HUES64 (cell line): ENCODE results near the gene SPTBN4.
"Not testable (repeated sequence)": the region's sequence is repeated elsewhere in the genome, so short reads cannot be mapped to it uniquely, and the experiment has no call there.

Source experiments
- H3K27ac ChIP-seq: 2 replicates; pipeline ENCODE4 v1.7.0; 2013; ENCODE audit warnings: low read depth, low read length, inconsistent platforms
- H3K27me3 ChIP-seq: 2 replicates; pipeline ENCODE4 v1.6.1; 2013; ENCODE audit warnings: mild to moderate bottlenecking, low read length; ENCODE audit not compliant: insufficient read depth
- H3K36me3 ChIP-seq: 2 replicates; pipeline ENCODE4 v1.6.1; 2013; ENCODE audit warnings: mild to moderate bottlenecking, low read length; ENCODE audit not compliant: insufficient read depth
- H3K4me1 ChIP-seq: 2 replicates; pipeline ENCODE4 v1.6.1; 2013; ENCODE audit warnings: mild to moderate bottlenecking, low read length, moderate library complexity; ENCODE audit not compliant: insufficient read depth
- H3K4me3 ChIP-seq: 2 replicates; pipeline ENCODE4 v1.5.1; 2013; ENCODE audit warnings: mild to moderate bottlenecking, low read length, moderate library complexity
- H3K9ac ChIP-seq: 2 replicates; pipeline ENCODE4 v1.6.1; 2013; ENCODE audit warnings: mild to moderate bottlenecking, low read depth, low read length
- H3K9me3 ChIP-seq: 2 replicates; pipeline ENCODE4 v1.6.1; 2013; ENCODE audit warnings: low read depth, low read length; ENCODE audit not compliant: insufficient read depth
- WGBS: fragments of 150-250, 120-280 bp; methylation state at CpG from one replicate; pipeline ENCODE4 v1.1.7; 2013; ENCODE audit warnings: missing lambda C conversion rate; 5-methylcytosine and 5-hydroxymethylcytosine counted together

SPTBN4 gene

DNA sequence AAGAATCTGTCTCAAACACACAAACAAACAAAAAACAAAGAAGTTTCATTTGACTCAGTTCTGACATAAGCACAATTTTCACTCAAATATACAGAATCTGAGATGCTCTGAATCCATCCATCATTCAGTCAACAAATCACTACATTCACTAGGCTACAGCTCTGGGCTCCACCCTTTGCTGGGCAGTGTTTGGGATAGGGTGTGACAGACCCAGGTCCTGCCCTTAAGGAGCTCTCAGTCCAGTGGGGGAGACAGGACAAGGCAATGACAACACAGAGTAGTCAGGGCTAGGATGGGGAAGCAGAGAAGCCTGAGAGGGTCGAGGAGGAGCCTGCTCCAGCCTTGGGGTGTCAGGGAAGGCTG lies 45.3 kb downstream of the SPTBN4 start:
- H3K4me1 ChIP-seq = no peaks in the 10 kb centered on the region
- peak overlapping the region; percentile 37; the same call in 1 of the 2 replicates for H3K4me3 ChIP-seq
- H3K27ac ChIP-seq = no peak overlapping the region
- H3K27me3 ChIP-seq = peaks cover 78% of the 10 kb centered on the region
- H3K36me3 ChIP-seq = no peaks in the 10 kb centered on the region
- peaks cover 6% of the 10 kb centered on the region; the same call in 1 of the 2 replicates for H3K9me3 ChIP-seq
- 33% methylated on average over 1 of the region's 1 CpG for WGBS
- no peak overlapping the region for H3K9ac ChIP-seq

DNA sequence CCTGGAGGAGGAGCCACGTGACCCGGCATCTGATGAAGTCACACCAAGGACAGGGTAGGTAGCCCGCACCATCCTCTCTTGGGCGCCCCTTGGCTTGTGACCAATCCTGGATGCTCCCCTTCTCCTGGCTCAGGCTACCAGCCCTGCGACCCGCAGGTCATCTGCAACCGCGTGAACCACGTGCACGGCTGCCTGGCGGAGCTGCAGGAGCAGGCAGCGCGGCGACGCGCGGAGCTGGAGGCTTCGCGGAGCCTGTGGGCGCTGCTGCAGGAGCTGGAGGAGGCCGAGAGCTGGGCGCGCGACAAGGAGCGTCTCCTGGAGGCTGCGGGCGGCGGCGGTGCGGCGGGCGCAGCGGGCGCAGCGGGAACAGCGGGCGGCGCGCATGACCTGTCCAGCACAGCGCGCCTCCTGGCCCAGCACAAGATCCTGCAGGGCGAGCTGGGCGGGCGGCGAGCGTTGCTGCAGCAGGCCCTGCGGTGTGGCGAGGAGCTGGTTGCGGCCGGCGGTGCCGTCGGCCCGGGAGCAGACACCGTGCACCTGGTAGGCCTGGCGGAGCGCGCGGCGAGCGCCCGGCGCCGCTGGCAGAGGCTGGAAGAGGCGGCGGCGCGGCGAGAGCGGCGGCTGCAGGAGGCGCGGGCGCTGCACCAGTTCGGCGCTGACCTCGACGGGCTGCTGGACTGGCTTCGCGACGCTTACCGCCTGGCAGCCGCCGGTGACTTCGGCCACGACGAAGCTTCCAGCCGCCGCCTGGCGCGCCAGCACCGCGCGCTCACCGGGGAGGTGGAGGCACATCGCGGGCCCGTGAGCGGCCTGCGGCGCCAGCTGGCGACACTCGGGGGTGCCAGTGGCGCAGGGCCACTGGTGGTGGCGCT lies 45.9 kb downstream of the SPTBN4 start:
- H3K4me1 ChIP-seq = no peaks in the 10 kb centered on the region
- no peak overlapping the region for H3K9ac ChIP-seq
- peaks cover 84% of the 10 kb centered on the region for H3K27me3 ChIP-seq
- H3K27ac ChIP-seq = no peak overlapping the region
- no peaks in the 10 kb centered on the region for H3K36me3 ChIP-seq
- 9% methylated on average over 105 of the region's 105 CpGs for WGBS
- H3K9me3 ChIP-seq = peaks cover 6% of the 10 kb centered on the region; the same call in 1 of the 2 replicates
- H3K4me3 ChIP-seq = peak overlapping the region; percentile 37

DNA sequence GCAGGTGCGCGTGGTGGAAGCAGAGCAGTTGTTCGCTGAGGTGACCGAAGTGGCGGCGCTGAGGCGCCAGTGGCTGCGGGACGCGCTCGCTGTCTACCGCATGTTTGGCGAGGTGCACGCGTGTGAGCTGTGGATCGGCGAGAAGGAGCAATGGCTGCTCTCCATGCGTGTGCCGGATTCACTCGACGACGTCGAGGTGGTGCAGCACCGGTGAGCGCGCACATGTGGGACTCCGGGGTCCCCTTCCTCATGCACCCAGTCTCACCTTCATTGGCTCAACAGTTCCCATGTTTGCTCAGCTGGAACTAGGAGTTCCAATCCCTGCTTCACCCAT lies 46.5 kb downstream of the SPTBN4 start:
- no peak overlapping the region for H3K9ac ChIP-seq
- H3K9me3 ChIP-seq = peaks cover 6% of the 10 kb centered on the region; the same call in 1 of the 2 replicates
- no peaks in the 10 kb centered on the region for H3K4me1 ChIP-seq
- H3K36me3 ChIP-seq = no peaks in the 10 kb centered on the region
- WGBS = 88% methylated on average over 27 of the region's 27 CpGs
- H3K4me3 ChIP-seq = peak overlapping the region; percentile 37; the same call in 1 of the 2 replicates
- peaks cover 85% of the 10 kb centered on the region for H3K27me3 ChIP-seq
- no peak overlapping the region for H3K27ac ChIP-seq

DNA sequence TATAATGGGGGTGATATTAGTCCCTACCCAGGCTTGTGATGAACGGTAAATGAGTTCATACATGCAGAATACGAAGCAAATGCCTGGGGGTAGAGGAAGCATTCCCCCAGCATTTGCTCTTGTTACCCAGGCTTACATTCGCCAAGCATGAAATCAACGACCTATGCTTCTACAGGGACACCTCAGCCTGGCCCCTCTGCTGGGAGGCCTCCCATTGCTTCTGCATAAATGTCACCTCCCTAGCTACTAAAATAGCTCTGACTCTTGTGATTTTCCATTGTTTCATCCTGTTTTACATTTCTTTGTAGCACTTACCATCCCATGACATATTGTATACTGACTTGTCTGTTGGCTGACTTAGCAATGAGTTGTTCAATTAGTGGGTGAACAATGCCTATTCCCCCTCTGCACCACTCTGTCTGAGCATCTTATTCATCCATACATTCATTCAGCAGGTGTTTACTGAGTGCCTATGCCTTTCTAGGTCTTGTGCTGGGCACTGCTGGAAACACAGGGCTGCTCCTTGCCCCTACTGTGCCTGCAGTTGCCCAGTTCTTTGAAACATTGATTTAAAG lies 47.0 kb downstream of the SPTBN4 start:
- no peak overlapping the region for H3K27ac ChIP-seq
- H3K4me1 ChIP-seq = no peaks in the 10 kb centered on the region
- H3K9ac ChIP-seq = no peak overlapping the region
- 69% methylated on average over 4 of the region's 4 CpGs for WGBS
- H3K36me3 ChIP-seq = no peaks in the 10 kb centered on the region
- H3K4me3 ChIP-seq = no peak overlapping the region
- peaks cover 6% of the 10 kb centered on the region; the same call in 1 of the 2 replicates for H3K9me3 ChIP-seq
- peaks cover 90% of the 10 kb centered on the region for H3K27me3 ChIP-seq

DNA sequence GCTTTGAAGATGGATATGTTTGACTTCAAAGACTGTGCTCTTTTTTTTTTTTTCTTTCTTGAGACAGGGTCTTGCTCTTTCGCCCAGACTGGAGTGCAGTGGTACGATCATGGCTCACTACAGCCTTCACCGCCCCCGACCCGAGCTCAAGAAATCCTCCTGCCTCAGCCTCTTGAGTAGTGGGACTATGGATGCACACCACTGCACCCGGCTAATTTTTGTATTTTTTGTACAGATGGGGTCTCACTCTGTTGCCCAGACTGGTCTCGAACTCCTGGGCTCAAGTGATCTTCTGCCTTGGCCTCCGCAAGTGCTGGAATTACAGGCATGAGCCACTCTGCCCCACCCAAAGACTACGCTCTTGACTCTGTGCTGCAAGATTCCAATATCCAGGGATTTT lies 50.4 kb downstream of the SPTBN4 start:
- H3K9ac ChIP-seq = no peak overlapping the region
- WGBS = 93% methylated on average over 9 of the region's 9 CpGs
- no peaks in the 10 kb centered on the region for H3K4me1 ChIP-seq
- no peaks in the 10 kb centered on the region for H3K36me3 ChIP-seq
- H3K27me3 ChIP-seq = peaks cover 91% of the 10 kb centered on the region
- no peak overlapping the region for H3K4me3 ChIP-seq
- no peak overlapping the region for H3K27ac ChIP-seq
- H3K9me3 ChIP-seq = peaks cover 6% of the 10 kb centered on the region; the same call in 1 of the 2 replicates

DNA sequence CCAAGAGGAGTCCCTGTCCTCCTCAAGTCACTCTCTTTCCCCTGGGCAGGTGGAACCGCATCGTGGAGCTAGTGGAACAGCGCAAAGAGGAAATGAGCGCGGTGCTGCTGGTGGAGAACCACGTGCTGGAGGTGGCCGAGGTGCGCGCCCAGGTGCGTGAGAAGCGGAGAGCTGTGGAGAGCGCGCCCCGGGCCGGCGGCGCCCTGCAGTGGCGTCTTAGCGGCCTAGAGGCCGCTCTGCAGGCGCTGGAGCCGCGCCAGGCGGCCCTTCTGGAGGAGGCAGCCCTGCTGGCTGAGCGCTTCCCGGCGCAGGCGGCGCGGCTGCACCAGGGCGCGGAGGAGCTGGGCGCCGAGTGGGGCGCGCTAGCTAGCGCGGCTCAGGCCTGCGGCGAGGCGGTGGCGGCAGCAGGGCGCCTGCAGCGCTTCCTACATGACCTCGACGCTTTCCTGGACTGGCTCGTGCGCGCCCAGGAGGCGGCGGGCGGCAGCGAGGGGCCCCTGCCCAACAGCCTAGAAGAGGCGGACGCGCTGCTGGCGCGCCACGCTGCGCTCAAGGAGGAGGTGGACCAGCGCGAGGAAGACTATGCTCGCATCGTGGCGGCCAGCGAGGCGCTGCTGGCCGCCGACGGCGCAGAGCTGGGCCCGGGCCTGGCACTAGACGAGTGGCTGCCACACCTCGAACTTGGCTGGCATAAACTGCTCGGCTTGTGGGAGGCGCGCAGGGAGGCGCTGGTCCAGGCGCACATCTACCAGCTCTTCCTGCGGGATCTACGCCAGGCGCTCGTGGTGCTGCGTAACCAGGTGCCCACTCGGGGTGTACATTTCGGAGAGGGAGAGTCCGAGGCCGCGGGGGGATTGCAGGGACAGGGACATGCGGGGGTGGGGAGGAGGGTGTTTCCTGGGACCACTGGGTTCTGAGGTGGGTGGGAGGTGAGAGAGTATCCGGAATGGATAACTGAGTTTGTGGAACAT lies 52.8 kb downstream of the SPTBN4 start:
- peak overlapping the region; percentile 42 for H3K4me3 ChIP-seq
- 20% methylated on average over 91 of the region's 91 CpGs for WGBS

DNA sequence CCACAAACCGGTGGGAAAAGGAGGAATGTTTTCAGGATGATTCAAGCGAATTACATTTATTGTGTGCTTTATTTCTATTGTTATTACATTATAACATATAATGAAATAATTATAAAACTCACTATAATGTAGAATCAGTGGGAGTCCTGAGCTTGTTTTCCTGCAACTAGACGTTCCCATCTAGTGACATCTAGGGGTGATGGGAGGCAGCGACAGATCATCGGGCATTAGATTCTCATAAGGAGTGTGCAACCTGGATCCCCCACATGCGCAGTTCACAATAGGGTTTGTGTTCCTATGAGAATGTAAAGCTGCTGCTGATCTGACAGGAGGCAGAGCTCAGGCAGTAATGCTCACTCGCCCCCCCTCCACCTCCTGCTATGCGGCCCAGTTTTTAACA lies 54.5 kb downstream of the SPTBN4 start:
- WGBS = 87% methylated on average over 7 of the region's 8 CpGs
- no peak overlapping the region for H3K9ac ChIP-seq
- H3K4me3 ChIP-seq = no peak overlapping the region
- peaks cover 53% of the 10 kb centered on the region for H3K27me3 ChIP-seq
- H3K9me3 ChIP-seq = no peaks in the 10 kb centered on the region
- no peaks in the 10 kb centered on the region for H3K4me1 ChIP-seq
- H3K27ac ChIP-seq = no peak overlapping the region
- no peaks in the 10 kb centered on the region for H3K36me3 ChIP-seq

More for the DNA sequence above, 52.8 kb downstream of the SPTBN4 start:
- Histone ChIP-seq H3K27me3 (peaks cover 67% of the 10 kb centered on the region), H3K4me1 (no peaks in the 10 kb centered on the region), H3K9me3 (no peaks in the 10 kb centered on the region), H3K27ac (no peak overlapping the region), H3K36me3 (no peaks in the 10 kb centered on the region), H3K9ac (peak overlapping the region; percentile 9; the same call in 1 of the 2 replicates)

DNA sequence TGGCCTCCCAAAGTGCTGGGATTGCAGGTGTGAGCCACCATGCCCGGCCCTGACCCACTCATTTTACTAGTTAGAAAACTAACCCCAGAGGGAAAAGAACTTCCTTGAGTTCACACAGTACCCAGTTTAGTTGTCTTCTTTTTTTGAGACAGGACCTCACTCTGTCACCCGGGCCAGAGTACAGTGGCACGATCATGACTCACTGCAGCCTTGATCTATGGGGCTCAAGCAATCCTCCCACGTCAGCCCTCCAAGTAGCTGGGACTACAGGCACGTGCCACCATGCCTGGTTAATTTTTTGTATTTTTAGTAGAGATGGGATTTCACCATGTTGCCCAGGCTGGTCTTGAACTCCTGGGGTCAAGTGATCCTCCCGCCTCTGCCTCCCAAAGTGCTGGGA lies 55.1 kb downstream of the SPTBN4 start:
- not testable (repeated sequence) for H3K9me3 ChIP-seq, H3K4me3 ChIP-seq, H3K27ac ChIP-seq, H3K36me3 ChIP-seq, H3K4me1 ChIP-seq, H3K9ac ChIP-seq
- peaks cover 49% of the 10 kb centered on the region for H3K27me3 ChIP-seq
- 91% methylated on average over 6 of the region's 6 CpGs for WGBS

DNA sequence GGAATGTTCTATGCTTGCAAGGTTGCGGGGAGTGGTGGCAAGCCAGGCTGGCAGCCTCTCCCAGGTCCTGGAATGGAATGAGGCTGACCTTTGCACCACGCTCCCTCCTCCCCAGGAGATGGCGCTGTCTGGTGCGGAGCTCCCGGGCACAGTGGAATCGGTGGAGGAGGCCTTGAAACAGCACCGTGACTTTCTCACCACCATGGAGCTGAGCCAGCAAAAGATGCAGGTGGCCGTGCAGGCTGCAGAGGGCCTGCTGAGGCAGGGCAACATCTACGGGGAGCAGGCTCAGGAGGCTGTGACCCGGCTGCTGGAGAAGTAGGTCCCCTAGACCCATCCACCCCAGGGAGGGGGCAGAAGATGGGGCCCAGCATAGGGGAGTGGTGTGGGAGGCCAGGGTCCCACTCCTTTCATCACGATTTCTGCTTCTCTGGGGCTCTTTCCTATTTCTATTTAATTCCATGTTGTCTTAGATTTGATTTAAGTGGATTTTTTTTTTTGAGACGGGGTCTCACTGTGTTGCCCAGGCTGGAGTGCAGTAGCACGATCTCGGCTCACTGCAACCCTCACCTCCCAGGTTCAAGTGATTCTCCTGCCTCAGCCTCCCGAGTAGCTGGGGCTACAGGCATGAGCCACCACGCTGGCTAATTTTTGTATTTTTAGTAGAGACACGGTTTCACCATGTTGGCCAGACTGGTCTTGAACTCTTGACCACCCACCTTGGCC lies 56.7 kb downstream of the SPTBN4 start:
- WGBS = 40% methylated on average over 15 of the region's 17 CpGs
- peaks cover 33% of the 10 kb centered on the region for H3K27me3 ChIP-seq
- H3K9ac ChIP-seq = no peak overlapping the region
- no peak overlapping the region for H3K27ac ChIP-seq
- H3K4me3 ChIP-seq = no peak overlapping the region
- H3K36me3 ChIP-seq = no peaks in the 10 kb centered on the region
- no peaks in the 10 kb centered on the region for H3K4me1 ChIP-seq
- no peaks in the 10 kb centered on the region for H3K9me3 ChIP-seq

DNA sequence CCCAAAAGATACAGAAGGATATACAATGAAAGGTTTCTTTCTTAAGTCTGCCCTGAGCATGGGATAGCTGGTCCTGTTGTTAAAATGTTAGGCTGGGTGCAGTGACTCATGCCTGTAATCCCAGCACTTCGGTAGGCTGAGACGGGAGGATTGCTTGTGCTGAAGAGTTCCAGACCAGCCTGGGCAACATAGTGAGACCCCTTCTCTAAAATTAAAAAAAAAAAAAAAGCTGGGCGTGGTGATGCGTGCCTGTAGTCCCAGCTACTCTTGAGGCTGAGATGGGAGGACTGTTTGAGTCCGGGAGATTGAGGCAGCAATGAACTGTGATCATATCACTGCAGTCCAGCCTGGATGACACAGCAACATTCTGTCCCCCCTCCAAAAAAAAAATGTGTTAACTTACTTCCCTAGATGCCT lies 57.3 kb downstream of the SPTBN4 start:
- Histone ChIP-seq H3K27me3 (peaks cover 27% of the 10 kb centered on the region), H3K27ac (no peak overlapping the region), H3K36me3 (no peaks in the 10 kb centered on the region), H3K9me3 (no peaks in the 10 kb centered on the region), H3K9ac (no peak overlapping the region), H3K4me3 (no peak overlapping the region), H3K4me1 (no peaks in the 10 kb centered on the region)
- 77% methylated on average over 5 of the region's 5 CpGs for WGBS
